Measurements from ENCODE around the gene DROSHA. TPM values are rescaled to one million over a fixed set of nuclear protein-coding genes. Genes with fewer than 3 reads are reported as not detected.

Gene DROSHA
- total RNA-seq, 1 donor from 2014 or later = 58.6 TPM

GRCh38 chr5:31487506-31487905 lies 44.4 kb downstream of the DROSHA start:
- no peak for TF ChIP-seq CTCF (conservative IDR thresholded peaks at IDR 0.05; ENCODE audit: low read depth, low read length)
- no peak for DNase-seq (ENCODE audit: low read depth)

GRCh38 chr5:31486441-31486840 lies 45.5 kb downstream of the DROSHA start:
- TF ChIP-seq CTCF (conservative IDR thresholded peaks at IDR 0.05; ENCODE audit: low read depth, low read length) = no peak
- DNase-seq (ENCODE audit: low read depth) = no peak
- H3K4me3 ChIP-seq (ENCODE audit: low read depth, low read length) = no peak overlapping the region

More at GRCh38 chr5:31487506-31487905, 44.4 kb downstream of the DROSHA start:
- H3K4me3 ChIP-seq (ENCODE audit: low read depth, low read length) = no peak overlapping the region

GRCh38 chr5:31485376-31486207 lies 46.3 kb downstream of the DROSHA start:
- TF ChIP-seq CTCF (conservative IDR thresholded peaks at IDR 0.05; ENCODE audit: low read depth, low read length) = no peak
- no peak overlapping the region for H3K4me3 ChIP-seq (ENCODE audit: low read depth, low read length)
- DNase-seq (ENCODE audit: low read depth) = no peak

- no peak for DNase-seq (ENCODE audit: low read depth)
- no peak overlapping the region for H3K4me3 ChIP-seq (ENCODE audit: low read depth, low read length)
- no peak for TF ChIP-seq CTCF (conservative IDR thresholded peaks at IDR 0.05; ENCODE audit: low read depth, low read length)
Observed at GRCh38 chr5:31481531-31482165, 50.2 kb downstream of the DROSHA start.

- no peak for DNase-seq (ENCODE audit: low read depth)
- H3K4me3 ChIP-seq (ENCODE audit: low read depth, low read length) = no peak overlapping the region
- no peak for TF ChIP-seq CTCF (conservative IDR thresholded peaks at IDR 0.05; ENCODE audit: low read depth, low read length)
Observed at GRCh38 chr5:31479706-31480105, 52.2 kb downstream of the DROSHA start.

GRCh38 chr5:31478901-31479300 lies 53.0 kb downstream of the DROSHA start:
- DNase-seq (ENCODE audit: low read depth) = no peak
- no peak for TF ChIP-seq CTCF (conservative IDR thresholded peaks at IDR 0.05; ENCODE audit: low read depth, low read length)
- no peak overlapping the region for H3K4me3 ChIP-seq (ENCODE audit: low read depth, low read length)

Data from epithelial cell of proximal tubule (primary cell).